Muscle of back (tissue), 11 donors: ENCODE measurements around the gene SLC28A1. TPM values are rescaled to one million over a fixed set of nuclear protein-coding genes. Genes with fewer than 3 reads are reported as not detected.

Source experiments
- DNase-seq, 3 donors: peaks; one replicate each; pipeline versions ENCODE4 v3.0.0 to v3.0.0-alpha.2; 2013
- polyA plus RNA-seq, 10 donors: library from polyadenylated mRNA; unstranded; fragments of 120-200 nt; gene quantifications; one replicate each; pipeline ENCODE4 v1.2.1, GENCODE V29; 2013; ENCODE audit not compliant: insufficient read length in 10 of 10

Gene SLC28A1
- polyA plus RNA-seq, 10 donors: 0.17 to 0.58 (median 0.30) TPM

GRCh38 chr15:84938726-84939125 is 54.3 kb downstream of the SLC28A1 start:
- no peak for DNase-seq

DNA sequence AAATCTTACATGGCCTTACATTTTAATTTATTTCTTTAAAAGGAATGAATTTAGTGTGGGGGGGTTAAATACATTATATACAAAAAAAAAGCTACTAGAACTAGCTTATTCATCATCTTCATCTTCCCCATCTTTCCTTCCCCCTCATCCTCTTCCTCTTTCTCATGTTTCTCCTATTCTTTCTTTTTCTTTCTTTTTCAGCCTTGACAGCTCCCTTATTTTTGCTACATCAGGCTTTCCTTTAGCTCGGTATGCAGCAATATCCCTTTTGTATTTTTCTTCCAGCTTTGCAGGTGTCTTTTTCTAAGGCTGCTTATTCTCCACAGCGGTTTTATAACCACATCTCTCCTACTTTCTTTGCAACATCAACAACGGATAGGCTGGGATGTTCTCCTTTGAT is 55.9 kb downstream of the SLC28A1 start:
- DNase-seq: no peak

- no peak for DNase-seq
These were observed 58.0 kb downstream of the SLC28A1 start for GRCh38 chr15:84942456-84942855.

DNA sequence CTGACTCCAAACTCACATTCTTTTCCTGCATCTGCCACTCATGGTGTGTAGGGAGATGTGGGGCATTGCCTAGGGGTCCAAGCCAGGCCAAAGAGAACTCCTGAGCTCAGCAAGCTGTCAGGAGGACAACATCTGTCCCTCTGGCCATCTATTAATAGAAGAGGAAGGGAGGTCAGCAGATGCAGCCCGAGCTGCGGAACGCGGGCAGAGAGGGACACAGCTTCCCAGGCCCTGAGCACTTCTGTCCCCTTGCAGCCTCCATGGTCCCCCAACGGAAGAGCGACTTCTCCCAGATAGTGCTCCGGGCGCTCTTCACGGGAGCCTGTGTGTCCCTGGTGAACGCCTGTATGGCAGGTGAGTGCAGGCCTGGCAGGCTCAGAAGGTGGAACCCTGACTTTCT is 59.8 kb downstream of the SLC28A1 start:
- DNase-seq: peak in 1 of 3 donors; percentile 33

DNA sequence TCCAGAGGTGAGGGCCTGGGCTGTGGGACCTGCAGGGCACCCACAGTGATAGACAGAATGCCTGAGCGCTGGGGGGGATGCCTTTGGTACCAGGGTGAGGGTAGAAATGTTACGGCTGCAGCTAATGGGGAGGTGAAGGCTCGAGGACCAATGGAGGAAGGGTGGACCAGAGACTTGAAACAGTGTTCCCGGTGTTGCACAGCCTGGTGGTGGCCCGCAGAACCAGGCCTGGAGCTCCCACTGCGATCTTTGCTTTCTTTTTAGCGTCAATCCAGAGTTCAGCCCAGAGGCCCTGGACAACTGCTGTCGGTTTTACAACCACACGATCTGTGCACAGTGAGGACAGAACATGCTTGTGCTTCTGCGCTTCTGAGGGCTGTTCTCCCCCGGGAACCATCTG is 60.4 kb downstream of the SLC28A1 start:
- DNase-seq: no peak

DNA sequence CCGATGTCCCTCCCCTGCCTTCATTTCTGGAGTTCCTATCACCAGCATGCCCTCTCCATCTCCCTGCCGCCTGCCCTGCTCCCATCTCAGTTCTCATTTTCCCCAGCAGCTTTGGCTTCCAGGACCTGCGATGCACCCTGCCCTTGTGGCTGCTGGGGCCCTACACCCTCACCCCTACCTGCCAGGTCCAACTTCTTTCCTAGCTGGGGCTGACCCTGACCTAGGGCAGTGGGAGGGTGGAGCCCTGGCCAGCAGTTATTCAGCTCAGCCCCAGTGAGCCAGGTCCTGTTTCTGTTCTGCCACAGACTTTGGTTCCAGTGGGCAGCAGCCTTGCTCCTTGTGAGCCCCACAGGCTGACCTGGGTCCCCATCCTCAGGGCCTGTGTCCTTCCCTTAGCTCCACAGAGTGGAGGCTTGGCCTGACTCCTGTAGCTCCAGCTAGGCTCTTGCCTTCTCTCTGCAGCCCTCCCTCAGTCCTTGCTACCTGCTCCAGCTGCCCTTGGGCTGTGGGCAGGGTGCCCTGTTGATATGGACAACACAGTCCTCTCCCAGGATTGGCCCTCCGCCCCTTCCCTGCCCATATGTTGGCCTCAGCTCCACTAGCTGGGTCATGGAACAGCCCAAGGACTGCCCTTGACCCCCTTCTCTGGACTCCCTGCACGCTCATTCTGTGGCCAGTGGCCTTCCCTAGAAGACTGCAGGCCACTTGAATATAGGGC is 62.5 kb downstream of the SLC28A1 start:
- no peak for DNase-seq

GRCh38 chr15:84947947-84948830 is 63.7 kb downstream of the SLC28A1 start:
- DNase-seq: peak; percentile 34 to 88 (median 38)

GRCh38 chr15:84949043-84949442 is 64.6 kb downstream of the SLC28A1 start:
- peak in 1 of 3 donors; percentile 31 for DNase-seq

GRCh38 chr15:84949845-84950569 is 65.5 kb downstream of the SLC28A1 start:
- no peak for DNase-seq

DNA sequence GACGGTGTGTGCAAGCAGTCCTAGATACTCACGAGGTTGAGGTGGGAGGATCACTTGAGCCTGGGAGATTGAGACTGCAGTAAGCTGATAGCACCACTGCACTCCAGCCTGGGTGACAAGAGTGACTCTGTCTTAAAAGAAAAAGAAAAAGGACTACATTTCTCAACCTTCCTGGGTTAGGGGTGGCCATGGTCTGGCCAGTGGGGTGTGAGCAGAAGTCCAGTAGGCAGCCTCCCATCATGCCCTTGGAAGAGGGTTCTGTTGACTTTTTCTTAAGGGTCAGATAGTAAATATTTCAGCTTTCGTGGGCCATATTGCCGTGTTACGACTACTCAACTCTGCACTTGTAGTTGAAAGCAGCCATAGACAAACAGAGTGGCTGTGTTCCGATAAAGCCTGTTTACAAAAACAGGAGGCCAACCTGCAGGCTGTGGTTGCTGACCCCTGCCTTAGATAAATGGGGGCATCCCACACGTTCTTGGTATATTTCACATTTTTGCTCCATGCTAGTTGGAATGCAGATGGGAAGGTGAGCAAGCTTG is 66.2 kb downstream of the SLC28A1 start:
- DNase-seq: no peak

DNA sequence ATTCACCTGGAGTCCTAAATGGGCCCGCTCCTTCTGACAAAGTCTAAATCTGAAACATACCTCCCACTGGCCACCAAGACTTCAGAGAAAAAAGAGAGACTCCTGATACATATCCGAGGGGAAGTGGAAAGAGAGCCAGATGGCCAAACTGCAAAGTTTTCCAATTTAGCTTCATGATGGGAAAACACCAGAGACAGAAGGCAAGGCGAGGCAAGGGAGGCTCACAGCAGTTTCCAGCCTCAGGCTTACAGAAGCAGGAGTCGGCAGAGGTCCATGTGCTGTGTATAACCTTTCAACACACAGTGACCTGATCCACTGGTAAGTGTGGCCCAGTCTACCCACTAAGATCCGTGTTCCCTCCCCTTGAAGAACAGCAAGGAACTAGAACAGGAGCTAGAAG is 67.3 kb downstream of the SLC28A1 start:
- no peak for DNase-seq

GRCh38 chr15:84953136-84953535 is 68.7 kb downstream of the SLC28A1 start:
- DNase-seq: no peak

- no peak for DNase-seq
These were observed 69.3 kb downstream of the SLC28A1 start for GRCh38 chr15:84953726-84954125.

- peak; percentile 48 to 83 (median 63) for DNase-seq
These were observed 70.8 kb downstream of the SLC28A1 start for GRCh38 chr15:84955089-84955848.

GRCh38 chr15:84956199-84956598 is 71.7 kb downstream of the SLC28A1 start:
- DNase-seq: no peak

- DNase-seq: no peak
These were observed 76.1 kb downstream of the SLC28A1 start for GRCh38 chr15:84960391-84961113.

DNA sequence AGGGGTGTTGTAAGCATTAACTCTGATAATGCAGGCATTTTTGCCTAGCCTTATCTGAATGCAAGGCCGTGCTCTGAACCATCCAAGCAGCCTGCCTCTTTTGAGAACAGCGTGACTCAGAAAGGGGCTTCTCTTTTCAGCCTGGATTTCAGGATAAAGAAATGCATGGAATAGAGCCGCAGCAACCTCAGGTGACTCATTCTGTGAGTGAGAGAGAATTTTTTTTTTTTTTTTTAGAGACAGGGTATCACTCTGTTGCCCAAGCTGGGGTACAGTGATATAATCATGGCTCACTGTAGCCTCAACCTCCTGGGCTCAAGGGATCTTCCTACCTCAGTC is 76.6 kb downstream of the SLC28A1 start:
- peak in 1 of 3 donors; percentile 66 for DNase-seq

- DNase-seq: no peak
These were observed 77.2 kb downstream of the SLC28A1 start for GRCh38 chr15:84961707-84962106.

DNA sequence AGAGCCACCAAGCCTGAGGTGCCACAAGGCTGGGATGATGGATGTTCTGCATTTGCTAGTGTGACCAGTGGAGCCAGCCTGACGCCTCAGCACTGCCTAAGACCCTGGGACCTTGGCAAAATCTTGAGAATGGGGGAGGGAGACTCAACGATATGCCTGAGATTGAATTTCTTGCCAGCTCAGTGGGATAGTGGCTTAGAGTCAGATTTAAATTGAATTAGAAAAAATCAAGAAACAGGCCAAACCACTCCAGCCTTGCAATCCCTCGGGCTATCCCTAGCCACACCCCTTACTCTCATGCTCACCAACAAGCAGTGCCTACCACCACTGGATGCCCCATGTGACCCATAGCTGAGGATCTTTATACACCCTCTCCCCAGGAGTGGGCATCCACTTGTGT is 78.5 kb downstream of the SLC28A1 start:
- DNase-seq: no peak

- no peak for DNase-seq
These were observed 82.9 kb downstream of the SLC28A1 start for GRCh38 chr15:84967380-84967779.

- DNase-seq: no peak
These were observed 83.8 kb downstream of the SLC28A1 start for GRCh38 chr15:84968301-84968700.
